ENCODE measurements around the gene BIRC5.

DNA sequence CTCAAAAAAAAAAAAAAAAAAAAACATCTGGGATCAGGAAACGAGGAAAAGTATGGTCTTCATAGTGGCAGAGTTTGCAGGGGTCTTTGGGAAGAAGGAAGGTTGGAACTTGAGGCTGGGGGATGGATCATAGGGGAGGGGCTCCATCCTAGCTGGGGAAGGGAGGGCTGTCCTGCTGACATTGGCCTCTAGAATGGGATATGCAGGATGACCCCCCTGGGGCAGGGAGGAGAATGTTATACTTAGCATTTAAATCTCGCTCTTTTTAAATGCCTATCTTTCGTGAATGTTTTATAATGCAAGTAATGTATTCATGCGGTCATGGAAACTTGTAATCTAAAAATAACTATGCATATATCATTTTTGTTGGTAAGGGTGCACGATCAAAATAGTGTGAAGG is 50.5 kb downstream of the BIRC5 start:
- TF ChIP-seq, protein P1, sequence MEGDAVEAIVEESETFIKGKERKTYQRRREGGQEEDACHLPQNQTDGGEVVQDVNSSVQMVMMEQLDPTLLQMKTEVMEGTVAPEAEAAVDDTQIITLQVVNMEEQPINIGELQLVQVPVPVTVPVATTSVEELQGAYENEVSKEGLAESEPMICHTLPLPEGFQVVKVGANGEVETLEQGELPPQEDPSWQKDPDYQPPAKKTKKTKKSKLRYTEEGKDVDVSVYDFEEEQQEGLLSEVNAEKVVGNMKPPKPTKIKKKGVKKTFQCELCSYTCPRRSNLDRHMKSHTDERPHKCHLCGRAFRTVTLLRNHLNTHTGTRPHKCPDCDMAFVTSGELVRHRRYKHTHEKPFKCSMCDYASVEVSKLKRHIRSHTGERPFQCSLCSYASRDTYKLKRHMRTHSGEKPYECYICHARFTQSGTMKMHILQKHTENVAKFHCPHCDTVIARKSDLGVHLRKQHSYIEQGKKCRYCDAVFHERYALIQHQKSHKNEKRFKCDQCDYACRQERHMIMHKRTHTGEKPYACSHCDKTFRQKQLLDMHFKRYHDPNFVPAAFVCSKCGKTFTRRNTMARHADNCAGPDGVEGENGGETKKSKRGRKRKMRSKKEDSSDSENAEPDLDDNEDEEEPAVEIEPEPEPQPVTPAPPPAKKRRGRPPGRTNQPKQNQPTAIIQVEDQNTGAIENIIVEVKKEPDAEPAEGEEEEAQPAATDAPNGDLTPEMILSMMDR (IDR thresholded peaks at IDR 0.05), result no peak
- TF ChIP-seq POLR2A (IDR thresholded peaks at IDR 0.05) (no peak), POLR2AphosphoS5 (IDR thresholded peaks at IDR 0.05) (no peak), EP300 (IDR thresholded peaks at IDR 0.05; ENCODE audit: low read depth) (no peak)
